Fibroblast of pulmonary artery (primary cell): ENCODE measurements around the gene DOCK9.

Source experiments
- DNase-seq: peaks from one replicate; pipeline ENCODE4 v3.0.0-alpha.2; 2010; ENCODE audit warnings: low read depth
- H3K4me3 ChIP-seq: replicated peaks from 2 replicates; pipeline ENCODE4 v1.5.1; 2011; ENCODE audit warnings: low read depth, mild to moderate bottlenecking, control low read depth, low read length, moderate library complexity
- TF ChIP-seq, protein P1 (sequence below): IDR thresholded peaks from 2 replicates; pipeline ENCODE4 v1.5.1; 2011; ENCODE audit warnings: mild to moderate bottlenecking, control low read depth, low read length, inconsistent platforms; ENCODE audit errors: missing control alignments

DOCK9 gene

GRCh38 chr13:98977568-98978265 lies at the start of gene DOCK9:
Gene DOCK9, minus strand, starts transcription at chr13:98978064. Its CDS starts 155 bp downstream, at chr13:98977909.
- DNase-seq: peak; percentile 81
- TF ChIP-seq, protein P1, sequence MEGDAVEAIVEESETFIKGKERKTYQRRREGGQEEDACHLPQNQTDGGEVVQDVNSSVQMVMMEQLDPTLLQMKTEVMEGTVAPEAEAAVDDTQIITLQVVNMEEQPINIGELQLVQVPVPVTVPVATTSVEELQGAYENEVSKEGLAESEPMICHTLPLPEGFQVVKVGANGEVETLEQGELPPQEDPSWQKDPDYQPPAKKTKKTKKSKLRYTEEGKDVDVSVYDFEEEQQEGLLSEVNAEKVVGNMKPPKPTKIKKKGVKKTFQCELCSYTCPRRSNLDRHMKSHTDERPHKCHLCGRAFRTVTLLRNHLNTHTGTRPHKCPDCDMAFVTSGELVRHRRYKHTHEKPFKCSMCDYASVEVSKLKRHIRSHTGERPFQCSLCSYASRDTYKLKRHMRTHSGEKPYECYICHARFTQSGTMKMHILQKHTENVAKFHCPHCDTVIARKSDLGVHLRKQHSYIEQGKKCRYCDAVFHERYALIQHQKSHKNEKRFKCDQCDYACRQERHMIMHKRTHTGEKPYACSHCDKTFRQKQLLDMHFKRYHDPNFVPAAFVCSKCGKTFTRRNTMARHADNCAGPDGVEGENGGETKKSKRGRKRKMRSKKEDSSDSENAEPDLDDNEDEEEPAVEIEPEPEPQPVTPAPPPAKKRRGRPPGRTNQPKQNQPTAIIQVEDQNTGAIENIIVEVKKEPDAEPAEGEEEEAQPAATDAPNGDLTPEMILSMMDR: no peak
- peak within 1 kb of the TSS; percentile 57 for H3K4me3 ChIP-seq

DNA sequence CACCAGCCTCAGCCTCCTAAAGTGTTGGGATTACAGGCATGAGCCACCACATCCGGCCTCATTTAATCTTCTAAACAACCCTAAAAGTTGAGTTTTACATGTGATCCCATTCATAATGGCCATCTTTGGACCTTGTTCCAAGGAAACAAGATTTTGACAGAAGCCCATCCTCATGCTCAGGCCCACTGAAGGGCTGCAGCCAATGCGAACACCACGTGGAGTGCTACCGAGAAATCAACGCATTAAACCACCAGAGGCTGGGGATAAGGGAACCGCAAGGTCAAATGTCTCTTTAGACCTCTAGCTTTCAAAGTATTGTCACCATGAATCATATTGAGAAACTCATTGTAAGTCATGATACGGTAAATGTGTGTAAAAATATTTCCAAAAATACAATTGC lies 49.4 kb upstream of the DOCK9 start:
- no peak for DNase-seq
- TF ChIP-seq, protein P1: no peak
- H3K4me3 ChIP-seq: no peak overlapping the region

DNA sequence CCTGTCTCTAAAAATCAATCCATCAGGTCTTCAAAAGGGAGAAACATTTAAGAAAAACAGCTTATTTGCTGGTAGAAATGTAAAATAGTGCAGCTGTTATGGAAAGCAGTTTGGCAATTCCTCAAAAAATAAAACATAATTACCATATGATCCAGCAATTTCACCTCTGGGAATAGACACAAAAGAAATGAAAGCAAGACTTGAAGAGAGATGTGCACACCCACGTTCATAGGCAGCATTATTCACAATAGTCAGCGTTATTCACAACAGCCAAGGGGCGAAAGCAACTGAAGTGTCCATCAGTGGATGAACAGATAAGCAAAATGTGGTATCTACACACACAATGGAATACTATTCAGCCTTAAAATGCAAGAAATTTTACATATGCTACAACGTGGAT lies 45.1 kb upstream of the DOCK9 start:
- DNase-seq: no peak
- TF ChIP-seq, protein P1: no peak
- no peak overlapping the region for H3K4me3 ChIP-seq

DNA sequence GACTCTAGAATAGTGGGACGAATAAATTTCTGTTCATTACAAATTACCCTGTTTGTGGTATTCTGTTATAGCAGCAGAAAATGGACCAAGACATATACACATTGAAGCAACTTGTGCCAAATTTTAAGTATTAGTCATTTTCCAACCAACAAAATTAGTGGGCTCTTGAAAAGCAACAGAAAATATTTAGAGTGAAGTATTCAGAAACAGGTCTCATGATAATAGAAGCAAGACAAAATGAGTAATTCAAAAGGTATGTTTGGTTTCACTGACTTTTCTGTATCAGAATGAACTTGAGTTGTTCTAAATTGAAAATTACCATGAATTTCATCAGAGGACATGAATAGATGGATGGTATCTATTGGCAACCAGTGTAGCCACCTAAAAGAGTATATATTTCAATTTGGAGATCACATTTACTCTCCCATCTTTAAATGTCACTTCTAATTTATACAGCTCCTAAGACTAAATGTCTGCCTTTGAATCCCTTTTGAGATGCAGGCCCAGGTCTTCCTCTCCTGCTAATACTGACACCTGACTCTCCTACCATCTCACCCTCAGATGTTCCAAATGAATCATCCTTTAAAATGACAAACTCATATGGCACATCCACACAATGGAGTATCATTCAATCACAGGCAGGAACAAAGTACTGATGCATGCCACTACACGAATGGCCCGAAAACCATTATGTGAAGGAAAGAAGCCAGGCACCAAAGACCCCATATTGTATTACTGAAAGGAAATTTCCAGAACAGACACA lies 40.7 kb upstream of the DOCK9 start:
- TF ChIP-seq, protein P1: no peak
- H3K4me3 ChIP-seq: no peak overlapping the region
- DNase-seq: peak; percentile 58

DNA sequence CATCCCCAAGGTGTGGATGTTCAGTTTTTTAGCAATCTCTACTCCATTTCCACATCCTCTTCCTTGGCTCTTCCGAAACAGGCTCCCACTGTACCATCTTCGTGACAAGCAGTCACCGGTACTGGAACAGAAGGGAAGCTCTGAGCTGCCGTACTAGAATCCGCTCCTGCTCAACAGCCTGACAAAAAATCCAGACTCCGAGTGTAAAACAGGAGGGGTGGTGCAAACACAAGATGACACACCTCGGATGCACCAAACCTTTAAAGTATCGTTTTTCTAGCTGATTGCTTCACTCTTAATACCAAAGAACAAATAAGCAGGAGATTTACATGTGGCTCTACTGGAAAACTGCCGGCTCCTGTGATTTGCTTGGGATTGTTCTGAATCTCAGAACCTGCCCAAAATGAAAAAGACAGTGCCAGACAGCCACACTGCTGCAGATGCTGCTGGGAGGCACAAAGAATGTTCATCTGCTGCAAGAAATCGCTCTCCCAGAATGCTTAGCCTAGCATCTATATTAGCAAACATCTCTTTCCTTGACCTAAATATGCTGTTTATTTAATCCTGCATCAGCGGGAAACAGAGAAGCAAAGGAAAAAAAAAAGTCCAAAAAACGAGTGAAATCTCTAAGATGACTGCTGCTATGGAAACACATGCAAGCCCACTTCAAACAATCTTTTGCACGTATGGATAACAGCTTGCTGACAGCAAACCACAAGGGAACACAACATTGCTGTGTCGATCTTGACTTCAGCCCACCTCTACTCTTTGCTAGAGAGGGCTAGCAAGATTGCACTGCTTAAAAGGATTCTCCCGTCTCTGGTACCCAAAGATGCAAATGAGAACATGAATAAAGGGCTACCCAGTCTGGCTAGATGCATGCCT lies 38.0 kb upstream of the DOCK9 start:
- TF ChIP-seq, protein P1: no peak
- H3K4me3 ChIP-seq: no peak overlapping the region
- DNase-seq: no peak

DNA sequence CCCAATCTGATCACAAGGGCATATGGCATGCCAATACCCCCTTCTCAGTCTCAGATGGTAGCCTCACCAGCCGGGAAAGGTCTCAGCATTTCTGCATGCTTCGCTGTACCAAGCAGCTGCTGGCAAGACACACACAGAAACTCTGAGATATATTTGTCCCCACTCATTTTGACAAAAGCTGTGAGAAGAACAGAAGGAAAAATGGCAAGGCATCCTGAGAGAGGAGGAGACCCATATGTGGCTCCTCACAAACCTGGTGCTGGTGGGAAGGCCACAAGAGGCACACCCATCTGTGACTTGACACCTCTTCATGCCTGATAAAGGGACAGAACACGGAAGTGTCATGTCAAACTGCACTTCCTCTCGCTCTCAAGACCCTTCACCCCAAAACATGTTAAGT lies 36.7 kb upstream of the DOCK9 start:
- TF ChIP-seq, protein P1: no peak

More for the DNA sequence above, 36.7 kb upstream of the DOCK9 start:
- no peak for DNase-seq
- H3K4me3 ChIP-seq: no peak overlapping the region
